Measurements from ENCODE around the gene KIF5B.
A peak's percentile ranks its signal among the peaks of the same experiment; 100 is the strongest.
"Not testable (repeated sequence)": the region's sequence is repeated elsewhere in the genome, so short reads cannot be mapped to it uniquely, and the experiment has no call there.

KIF5B gene

DNA sequence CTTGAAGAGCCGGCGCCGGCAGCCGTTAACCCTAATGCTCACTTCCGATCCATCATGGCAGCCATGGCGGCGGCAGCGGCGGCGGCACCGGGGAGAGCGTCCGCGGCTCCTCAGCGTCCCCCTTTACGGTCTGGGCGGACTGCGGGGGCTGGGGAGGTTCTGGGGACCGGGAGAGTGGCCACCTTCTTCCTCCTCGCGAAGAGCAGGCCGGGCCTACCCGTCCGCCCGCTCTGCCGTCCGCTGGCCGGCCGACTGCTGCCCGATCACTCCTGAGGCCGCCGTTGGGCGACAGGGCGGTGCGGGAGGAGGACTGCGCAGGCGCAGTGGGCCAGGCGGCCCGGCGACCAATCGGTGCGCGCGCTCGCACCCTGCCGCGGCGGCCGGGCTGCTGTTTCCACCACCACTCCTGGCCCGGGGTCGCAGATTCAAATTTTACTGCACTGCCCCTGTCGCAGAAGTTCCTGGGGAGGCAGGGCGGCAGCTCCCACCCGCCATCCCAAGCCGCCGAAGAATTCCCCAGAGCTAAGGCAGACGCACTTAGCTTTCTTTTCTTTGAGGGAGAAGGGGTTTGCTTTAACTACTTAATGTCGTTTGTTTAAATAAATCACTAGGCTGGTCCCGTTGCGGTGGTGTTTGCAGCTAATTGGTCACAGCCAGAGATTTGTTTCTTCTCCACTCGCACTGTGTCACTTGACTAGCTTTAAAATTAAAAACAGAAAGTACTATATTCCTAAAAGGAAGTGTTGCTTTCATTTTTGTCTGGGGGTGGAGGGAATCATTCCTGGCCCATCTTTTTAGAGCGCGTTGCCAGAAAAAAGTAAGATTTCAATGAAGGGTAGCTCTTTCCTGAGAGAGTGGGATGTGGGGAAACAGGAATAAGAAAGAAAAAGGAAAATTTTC lies at the start of gene KIF5B:
Gene KIF5B (minus strand): TSS at position 290 of the 900 bp plus-strand sequence. CDS start 452 bp downstream, outside the sequence.
- H3K27ac ChIP-seq (ENCODE audit: low read length): peak within 1 kb of the TSS; percentile 96

DNA sequence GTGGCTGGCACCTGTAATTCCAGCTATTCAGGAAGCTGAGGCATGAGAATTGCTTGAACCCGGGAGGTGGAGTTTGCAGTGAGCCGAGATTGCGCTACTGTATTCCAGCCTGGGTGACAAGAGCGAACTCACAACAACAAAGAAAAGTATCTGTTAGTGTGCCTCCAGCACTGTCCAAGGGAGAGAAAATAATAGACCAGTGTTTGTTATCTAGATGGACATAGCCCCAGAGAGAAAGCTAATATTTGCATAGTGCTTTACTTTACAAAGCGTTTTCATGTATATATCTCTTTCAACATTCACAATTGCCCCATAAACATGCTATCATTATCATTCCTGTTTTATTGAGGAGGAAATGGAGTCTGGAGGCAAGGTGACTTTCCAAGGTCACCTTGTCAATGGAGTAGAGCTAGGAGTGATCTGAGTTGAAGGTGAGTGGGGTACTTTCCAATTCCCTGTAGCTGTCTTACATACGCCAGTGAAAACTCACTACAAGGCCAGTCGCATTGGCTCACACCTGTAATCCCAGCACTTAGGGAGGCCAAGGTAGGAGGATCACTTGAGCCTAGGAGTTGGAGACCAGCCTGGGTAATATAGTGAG lies 49.7 kb upstream of the KIF5B start:
- H3K27ac ChIP-seq (ENCODE audit: low read length): no peak overlapping the region
- no peaks in the 10 kb centered on the region for H3K36me3 ChIP-seq (ENCODE audit: control insufficient read depth in 1 of 2, insufficient read depth in 2 of 2, low read length in 2 of 2)
- H3K9me3 ChIP-seq (ENCODE audit: control insufficient read depth in 1 of 2, low read length in 2 of 2): no peaks in the 10 kb centered on the region
- H3K27me3 ChIP-seq (ENCODE audit: low read depth, low read length): no peaks in the 10 kb centered on the region
- H3K4me3 ChIP-seq (ENCODE audit: low read depth in 1 of 2, low read length in 2 of 2): no peak overlapping the region
- peaks cover 5 to 8% of the 10 kb centered on the region in 2 donors for H3K4me1 ChIP-seq (ENCODE audit: control insufficient read depth in 1 of 2, insufficient read depth in 2 of 2, low read length in 2 of 2)

More for the DNA sequence above, at the start of gene KIF5B:
- Histone ChIP-seq H3K4me3 (ENCODE audit: low read depth in 1 of 2, low read length in 2 of 2) (peak within 1 kb of the TSS; percentile 96 to 98), H3K36me3 (ENCODE audit: control insufficient read depth in 1 of 2, insufficient read depth in 2 of 2, low read length in 2 of 2) (peaks cover 0 to 5% of the 10 kb centered on the region in 2 donors), H3K4me1 (ENCODE audit: control insufficient read depth in 1 of 2, insufficient read depth in 2 of 2, low read length in 2 of 2) (peaks cover 5 to 22% of the 10 kb centered on the region in 2 donors), H3K9me3 (ENCODE audit: control insufficient read depth in 1 of 2, low read length in 2 of 2) (no peaks in the 10 kb centered on the region), H3K27me3 (ENCODE audit: low read depth, low read length) (no peaks in the 10 kb centered on the region)

DNA sequence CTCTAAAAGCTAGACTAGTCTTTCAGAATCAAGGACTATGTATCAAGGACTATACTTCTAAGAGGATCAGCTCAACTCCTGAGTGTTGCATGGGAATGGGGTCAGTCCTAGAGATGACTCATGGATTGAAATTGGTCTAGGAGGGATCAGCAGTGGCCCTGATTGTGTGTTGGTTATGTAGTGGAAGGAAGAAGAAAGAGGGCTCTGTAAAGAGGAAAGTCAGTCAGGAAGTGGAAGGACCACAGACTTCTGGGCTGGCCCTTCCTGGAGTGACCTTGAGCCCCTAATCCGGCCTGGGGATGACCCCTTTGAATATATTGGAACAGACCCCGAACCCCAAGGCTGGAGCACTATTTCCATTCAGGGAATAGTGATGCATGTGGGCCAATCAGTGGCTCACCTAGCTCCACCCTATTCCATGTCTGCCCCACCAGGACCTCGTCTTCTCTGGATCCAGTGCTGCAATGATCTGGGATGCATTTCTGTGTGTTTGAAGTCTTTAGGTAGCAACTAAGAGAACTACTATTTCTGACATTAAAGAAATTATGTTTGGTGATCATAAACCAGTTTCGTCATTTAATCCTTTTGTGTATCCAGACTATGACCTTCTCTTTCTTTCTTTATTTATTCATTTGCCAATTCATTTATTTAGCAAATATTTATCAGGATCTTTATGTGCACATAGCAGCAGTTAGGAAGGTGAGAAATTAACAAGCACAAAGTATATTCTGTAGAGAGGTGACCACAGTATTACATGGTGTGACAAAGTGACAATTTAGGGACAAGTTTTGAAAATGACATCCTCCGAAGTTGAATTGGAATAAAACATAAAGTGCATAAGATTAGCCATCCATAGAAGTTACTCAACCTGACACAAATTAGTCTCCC lies 48.6 kb upstream of the KIF5B start:
- Histone ChIP-seq H3K27ac (ENCODE audit: low read length) (no peak overlapping the region), H3K36me3 (ENCODE audit: control insufficient read depth in 1 of 2, insufficient read depth in 2 of 2, low read length in 2 of 2) (no peaks in the 10 kb centered on the region), H3K4me1 (ENCODE audit: control insufficient read depth in 1 of 2, insufficient read depth in 2 of 2, low read length in 2 of 2) (peaks cover 5 to 8% of the 10 kb centered on the region in 2 donors), H3K4me3 (ENCODE audit: low read depth in 1 of 2, low read length in 2 of 2) (no peak overlapping the region), H3K9me3 (ENCODE audit: control insufficient read depth in 1 of 2, low read length in 2 of 2) (no peaks in the 10 kb centered on the region), H3K27me3 (ENCODE audit: low read depth, low read length) (no peaks in the 10 kb centered on the region)

DNA sequence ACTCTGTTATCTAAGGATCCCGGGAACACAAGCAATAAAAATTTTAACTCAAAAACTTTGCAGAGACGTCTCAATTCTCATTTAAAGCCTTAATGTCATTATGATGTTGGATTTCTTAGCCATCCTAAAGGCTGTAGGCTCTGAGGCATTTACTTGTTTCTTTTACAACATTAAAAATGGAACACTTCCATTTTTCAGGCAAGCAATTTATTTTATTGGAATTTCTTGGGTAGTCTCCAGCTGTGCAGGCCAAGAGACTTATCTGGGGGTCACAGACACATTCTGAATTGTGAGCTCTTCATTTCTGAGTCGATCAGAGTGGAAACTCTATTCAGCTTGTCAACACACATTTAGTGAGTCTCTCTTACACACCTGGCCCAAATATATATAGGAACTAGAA lies 48.0 kb upstream of the KIF5B start:
- Histone ChIP-seq H3K4me1 (ENCODE audit: control insufficient read depth in 1 of 2, insufficient read depth in 2 of 2, low read length in 2 of 2) (peaks cover 5 to 8% of the 10 kb centered on the region in 2 donors), H3K27me3 (ENCODE audit: low read depth, low read length) (no peaks in the 10 kb centered on the region), H3K9me3 (ENCODE audit: control insufficient read depth in 1 of 2, low read length in 2 of 2) (no peaks in the 10 kb centered on the region), H3K4me3 (ENCODE audit: low read depth in 1 of 2, low read length in 2 of 2) (no peak overlapping the region), H3K27ac (ENCODE audit: low read length) (no peak overlapping the region), H3K36me3 (ENCODE audit: control insufficient read depth in 1 of 2, insufficient read depth in 2 of 2, low read length in 2 of 2) (no peaks in the 10 kb centered on the region)

DNA sequence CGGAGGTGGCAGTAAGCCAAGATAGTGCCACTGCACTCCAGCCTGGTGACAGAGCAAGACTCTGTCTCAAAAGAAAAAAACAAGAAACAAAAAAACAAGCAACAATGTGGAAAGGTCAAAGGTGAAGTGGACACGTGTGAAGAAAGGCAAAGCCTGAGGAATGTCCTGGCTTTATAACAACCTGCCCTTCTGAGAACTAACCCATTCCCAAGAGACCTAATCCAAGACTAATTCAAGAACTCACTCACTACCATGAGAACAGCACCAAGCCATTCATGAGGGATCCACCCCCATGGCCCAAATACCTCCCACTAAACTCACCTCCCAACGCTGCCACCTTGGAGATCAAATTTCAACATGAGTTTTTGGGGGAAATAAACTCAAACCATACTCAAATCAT lies 47.5 kb upstream of the KIF5B start:
- Histone ChIP-seq H3K27me3 (ENCODE audit: low read depth, low read length) (no peaks in the 10 kb centered on the region), H3K27ac (ENCODE audit: low read length) (no peak overlapping the region), H3K4me1 (ENCODE audit: control insufficient read depth in 1 of 2, insufficient read depth in 2 of 2, low read length in 2 of 2) (peaks cover 5 to 8% of the 10 kb centered on the region in 2 donors)

GRCh38 chr10:32098566-32099259 lies 42.5 kb upstream of the KIF5B start:
- H3K9me3 ChIP-seq (ENCODE audit: control insufficient read depth in 1 of 2, low read length in 2 of 2); H3K36me3 ChIP-seq (ENCODE audit: control insufficient read depth in 1 of 2, insufficient read depth in 2 of 2, low read length in 2 of 2); H3K4me3 ChIP-seq (ENCODE audit: low read depth in 1 of 2, low read length in 2 of 2); H3K4me1 ChIP-seq (ENCODE audit: control insufficient read depth in 1 of 2, insufficient read depth in 2 of 2, low read length in 2 of 2); H3K27me3 ChIP-seq (ENCODE audit: low read depth, low read length); H3K27ac ChIP-seq (ENCODE audit: low read length): not testable (repeated sequence)

More for the DNA sequence above, 47.5 kb upstream of the KIF5B start:
- H3K36me3 ChIP-seq (ENCODE audit: control insufficient read depth in 1 of 2, insufficient read depth in 2 of 2, low read length in 2 of 2): no peaks in the 10 kb centered on the region
- no peak overlapping the region for H3K4me3 ChIP-seq (ENCODE audit: low read depth in 1 of 2, low read length in 2 of 2)
- no peaks in the 10 kb centered on the region for H3K9me3 ChIP-seq (ENCODE audit: control insufficient read depth in 1 of 2, low read length in 2 of 2)

DNA sequence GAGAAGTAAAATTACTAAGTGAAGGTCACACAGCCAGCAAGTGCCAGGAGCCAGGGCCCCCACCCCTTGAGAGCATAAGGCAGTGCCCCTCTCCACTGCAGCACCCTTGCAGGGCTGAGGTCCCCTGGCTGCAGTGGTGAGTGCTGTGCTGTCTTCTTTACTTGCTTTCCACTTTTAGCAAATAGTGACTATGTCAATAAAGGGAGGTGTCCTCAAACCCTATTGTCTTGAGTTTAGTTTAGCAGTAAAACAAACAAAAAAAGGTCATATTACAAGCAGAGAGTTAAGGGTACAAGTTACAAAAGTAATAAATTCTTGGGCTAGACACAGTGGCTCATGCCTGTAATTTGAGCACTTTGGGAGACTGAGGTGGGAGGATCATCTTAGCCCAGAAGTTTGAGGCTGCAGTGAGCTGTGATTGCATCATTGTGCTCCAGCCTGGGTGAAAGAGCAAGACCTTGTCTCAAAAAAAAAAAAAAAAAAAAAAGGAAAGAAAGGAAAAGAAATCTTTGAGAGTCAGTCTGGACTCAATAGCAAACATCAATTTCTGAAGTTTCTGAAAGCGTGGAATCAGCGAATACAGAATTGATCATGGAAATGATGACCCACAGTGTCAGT lies 39.0 kb upstream of the KIF5B start:
- no peaks in the 10 kb centered on the region for H3K27me3 ChIP-seq (ENCODE audit: low read depth, low read length)
- H3K9me3 ChIP-seq (ENCODE audit: control insufficient read depth in 1 of 2, low read length in 2 of 2): no peaks in the 10 kb centered on the region
- H3K4me1 ChIP-seq (ENCODE audit: control insufficient read depth in 1 of 2, insufficient read depth in 2 of 2, low read length in 2 of 2): no peaks in the 10 kb centered on the region
- H3K27ac ChIP-seq (ENCODE audit: low read length): no peak overlapping the region
- no peaks in the 10 kb centered on the region for H3K36me3 ChIP-seq (ENCODE audit: control insufficient read depth in 1 of 2, insufficient read depth in 2 of 2, low read length in 2 of 2)
- H3K4me3 ChIP-seq (ENCODE audit: low read depth in 1 of 2, low read length in 2 of 2): no peak overlapping the region

DNA sequence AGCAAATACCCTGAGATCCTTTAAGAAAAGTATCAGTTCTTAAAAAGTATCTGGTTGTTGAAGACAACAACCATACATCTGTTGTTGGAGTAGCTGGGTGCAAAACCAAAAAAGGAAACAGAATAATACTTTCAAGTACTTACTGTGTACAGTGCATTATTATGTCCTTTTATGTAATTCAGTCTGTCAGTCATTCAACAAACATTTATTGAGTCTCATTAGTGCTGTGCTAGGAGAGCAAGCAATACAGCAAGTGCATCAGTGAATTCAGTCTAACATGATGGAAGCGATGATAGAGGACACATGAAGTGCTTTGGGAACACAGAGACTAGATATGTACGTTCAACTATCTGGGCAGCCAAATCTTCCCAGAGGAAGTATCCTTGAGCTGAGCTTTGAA lies 37.4 kb upstream of the KIF5B start:
- H3K4me1 ChIP-seq (ENCODE audit: control insufficient read depth in 1 of 2, insufficient read depth in 2 of 2, low read length in 2 of 2): no peaks in the 10 kb centered on the region
- H3K27ac ChIP-seq (ENCODE audit: low read length): no peak overlapping the region
- H3K9me3 ChIP-seq (ENCODE audit: control insufficient read depth in 1 of 2, low read length in 2 of 2): no peaks in the 10 kb centered on the region
- no peak overlapping the region for H3K4me3 ChIP-seq (ENCODE audit: low read depth in 1 of 2, low read length in 2 of 2)
- no peaks in the 10 kb centered on the region for H3K36me3 ChIP-seq (ENCODE audit: control insufficient read depth in 1 of 2, insufficient read depth in 2 of 2, low read length in 2 of 2)
- no peaks in the 10 kb centered on the region for H3K27me3 ChIP-seq (ENCODE audit: low read depth, low read length)

GRCh38 chr10:32091046-32091445 lies 34.8 kb upstream of the KIF5B start:
- H3K4me3 ChIP-seq (ENCODE audit: low read depth in 1 of 2, low read length in 2 of 2): no peak overlapping the region
- no peaks in the 10 kb centered on the region for H3K27me3 ChIP-seq (ENCODE audit: low read depth, low read length)
- H3K27ac ChIP-seq (ENCODE audit: low read length): no peak overlapping the region
- no peaks in the 10 kb centered on the region for H3K4me1 ChIP-seq (ENCODE audit: control insufficient read depth in 1 of 2, insufficient read depth in 2 of 2, low read length in 2 of 2)
- no peaks in the 10 kb centered on the region for H3K9me3 ChIP-seq (ENCODE audit: control insufficient read depth in 1 of 2, low read length in 2 of 2)
- no peaks in the 10 kb centered on the region for H3K36me3 ChIP-seq (ENCODE audit: control insufficient read depth in 1 of 2, insufficient read depth in 2 of 2, low read length in 2 of 2)

- H3K4me3 ChIP-seq (ENCODE audit: low read depth in 1 of 2, low read length in 2 of 2): no peak overlapping the region
- no peaks in the 10 kb centered on the region for H3K27me3 ChIP-seq (ENCODE audit: low read depth, low read length)
- no peaks in the 10 kb centered on the region for H3K36me3 ChIP-seq (ENCODE audit: control insufficient read depth in 1 of 2, insufficient read depth in 2 of 2, low read length in 2 of 2)
- H3K4me1 ChIP-seq (ENCODE audit: control insufficient read depth in 1 of 2, insufficient read depth in 2 of 2, low read length in 2 of 2): no peaks in the 10 kb centered on the region
- no peak overlapping the region for H3K27ac ChIP-seq (ENCODE audit: low read length)
- no peaks in the 10 kb centered on the region for H3K9me3 ChIP-seq (ENCODE audit: control insufficient read depth in 1 of 2, low read length in 2 of 2)
These were observed 28.1 kb upstream of the KIF5B start for GRCh38 chr10:32084185-32084851.

All from muscle layer of duodenum (tissue), 2 donors.